Upper lobe of left lung (tissue), 4 donors: ENCODE results near the gene GPC1.

Experiments used
- CTCF ChIP-seq, 6 experiments: fragments of 450-650 bp in 4 of 6; fragments of 200-600 bp in 2 of 6; sonication (generic) in 2 of 6; IDR thresholded peaks; one replicate each; pipeline ENCODE4 v1.5.1; 2016 to 2019; ENCODE audit warnings: antibody characterized with exemption in 6 of 6
- POLR2AphosphoS5 ChIP-seq, 2 donors: sonication (generic); formaldehyde crosslinking; IDR thresholded peaks; one replicate each; pipeline ENCODE4 v1.5.1; 2017; ENCODE audit warnings: antibody characterized with exemption in 2 of 2

- TF ChIP-seq CTCF (IDR thresholded peaks at IDR 0.05) (no peak), POLR2AphosphoS5 (IDR thresholded peaks at IDR 0.05) (no peak)
Measured at GRCh38 chr2:240463274-240463865, 27.9 kb downstream of the GPC1 start.
